GM12878 (cell line): ENCODE data around the gene ARHGAP22. TPM values are rescaled to one million over a fixed set of nuclear protein-coding genes. Genes with fewer than 3 reads are reported as not detected.

ENCODE experiments used
- ATAC-seq: fragments of 200-7000 bp; cut with Tn5 transposase; 3 replicates; pipeline ENCODE4 v1.9.1; 2020; ENCODE audit warnings: mild to moderate bottlenecking, moderate library complexity
- BruUV-seq: library from RNA; stranded (reverse); fragments of 400-500 nt; replicated peaks from 2 replicates; lab custom pipeline; 2021; lab: Mats Ljungman, UMichigan
- CTCF ChIA-PET: fragments of 300-600 bp; sonication (Branson Sonifier 250); formaldehyde crosslinking; extraction: SDS; loops from one replicate; lab custom pipeline; 2021; ENCODE audit warnings: inconsistent platforms; lab: Yijun Ruan, JAX
- POLR2A ChIA-PET: fragments of 350-600 bp; formaldehyde crosslinking; extraction: SDS; loops from one replicate; lab custom pipeline; 2021; ENCODE audit warnings: inconsistent platforms; lab: Charles Lee
- RAD21 ChIA-PET: fragments of 300-600 bp; sonication (Branson Sonifier 250); formaldehyde crosslinking; loops from one replicate; lab custom pipeline; 2023; ENCODE audit warnings: antibody characterized with exemption; ENCODE audit not compliant: unreplicated experiment; lab: Charles Lee
- SMC1A ChIA-PET: fragments of 300-600 bp; sonication (Branson Sonifier 250); formaldehyde crosslinking; loops from one replicate; lab custom pipeline; 2023; ENCODE audit not compliant: unreplicated experiment, uncharacterized antibody; lab: Charles Lee
- DNase-seq: peaks from one replicate; pipeline ENCODE4 v3.0.0-alpha.2; 2011; ENCODE audit warnings: low read depth, low spot score
- FAIRE-seq: peaks from 3 replicates; lab custom pipeline; 2011; peaks lifted over from hg19 to GRCh38; lab: Jason Lieb, UNC
- H2AFZ ChIP-seq: 2 replicates; pipeline ENCODE4 v1.6.0; 2011; ENCODE audit warnings: low read depth, low read length, control low read depth; ENCODE audit not compliant: control insufficient read depth
- H3K27ac ChIP-seq: 2 replicates; pipeline ENCODE4 v1.5.1; 2011; ENCODE audit warnings: control low read depth; ENCODE audit not compliant: control insufficient read depth, insufficient read depth
- H3K27me3 ChIP-seq, 2 experiments: replicated peaks in 1 of 2; 2 replicates each; pipeline versions ENCODE4 v1.6.0 to v1.6.1; 2011; ENCODE audit warnings: low read length in 1 of 2; ENCODE audit not compliant: control insufficient read depth in 2 of 2, insufficient read depth in 2 of 2
- H3K36me3 ChIP-seq, 2 experiments: 2 replicates each; pipeline ENCODE4 v1.5.1; 2011; ENCODE audit warnings: low read length in 1 of 2; ENCODE audit not compliant: control insufficient read depth in 2 of 2, insufficient read depth in 2 of 2
- H3K4me1 ChIP-seq: 2 replicates; pipeline ENCODE4 v1.6.1; 2011; ENCODE audit warnings: mild to moderate bottlenecking, low read length, moderate library complexity, mixed read lengths; ENCODE audit not compliant: control insufficient read depth, insufficient read depth
- H3K4me2 ChIP-seq: 2 replicates; pipeline ENCODE4 v1.6.0; 2011; ENCODE audit warnings: control low read depth; ENCODE audit not compliant: control insufficient read depth, insufficient read depth
- H3K4me3 ChIP-seq: fragments of 200-600 bp; sonication (generic); 2 replicates; pipeline ENCODE4 v1.5.1; 2016
- H3K79me2 ChIP-seq: 2 replicates; pipeline ENCODE4 v1.6.0; 2011; ENCODE audit warnings: low read length; ENCODE audit not compliant: control insufficient read depth, insufficient read depth
- H3K9ac ChIP-seq: 2 replicates; pipeline ENCODE4 v1.8.0; 2011; ENCODE audit warnings: low read length, control low read depth, mixed read lengths; ENCODE audit not compliant: control insufficient read depth, insufficient read depth
- H3K9me3 ChIP-seq: replicated peaks from 3 replicates; pipeline ENCODE4 v1.5.1; 2011; ENCODE audit warnings: mild to moderate bottlenecking, low read length; ENCODE audit not compliant: control insufficient read depth, insufficient read depth
- H4K20me1 ChIP-seq: 2 replicates; pipeline ENCODE4 v1.6.0; 2011; ENCODE audit not compliant: control insufficient read depth, insufficient read depth
- CBX3 ChIP-seq: fragments of 200-600 bp; sonication (generic); IDR thresholded peaks from 2 replicates; pipeline ENCODE4 v1.6.1; 2016; ENCODE audit warnings: low read depth, borderline replicate concordance
- POU2F2 ChIP-seq: IDR thresholded peaks from 3 replicates; pipeline ENCODE4 v1.6.1; 2011; ENCODE audit warnings: low read depth, mild to moderate bottlenecking, low read length, borderline replicate concordance
- ZNF622 ChIP-seq: fragments of 450-650 bp; IDR thresholded peaks from 2 replicates; pipeline ENCODE4 v1.6.1; 2017; ENCODE audit warnings: mild to moderate bottlenecking, inconsistent platforms
- WGBS: methylation state at CpG from one replicate; pipeline ENCODE4 v1.1.6; 2016; ENCODE audit warnings: low lambda C conversion rate; ENCODE audit not compliant: insufficient replicate concordance, insufficient coverage; ENCODE audit errors: missing lambda C conversion rate; 5-methylcytosine and 5-hydroxymethylcytosine counted together
- in situ Hi-C: fragments of 300-500 bp; cut with MboI; formaldehyde crosslinking; loops from 9 replicates; pipeline ENCODE4 v1.14.3; 2018; ENCODE audit warnings: mixed read lengths
- intact Hi-C: fragments of 100-400 bp; cut with micrococcal nuclease; formaldehyde crosslinking; loops from one replicate; pipeline ENCODE4 v1.14.2; 2022; ENCODE audit not compliant: unreplicated experiment
- polyA plus RNA-seq, 11 experiments: library from polyadenylated mRNA; depleted of rRNA in 4 of 11; unstranded in 6 of 11; stranded (reverse) in 5 of 11; fragments of >200 nt; fragmentation: Nextera tagmentation in 4 of 11; fragmentation: Illumina TruSeq in 1 of 11; extraction: Ambion mirVana in 4 of 11; extraction: Trizol in 1 of 11; gene quantifications; 1 replicate in 1 of 11; 2 replicates in 10 of 11; pipeline versions ENCODE4 v1.2.1 to v1.2.3, GENCODE V29; 2011 to 2016; ENCODE audit warnings: inconsistent platforms in 2 of 11, missing spikeins in 2 of 11, low read depth in 1 of 11
- total RNA-seq, 4 experiments: library from RNA; depleted of rRNA in 3 of 4; stranded (reverse); fragments of >200 nt in 3 of 4; fragmentation: Illumina TruSeq in 1 of 4; extraction: Trizol in 1 of 4; gene quantifications; 2 replicates each; pipeline versions ENCODE4 v1.2.1 to v1.2.3, GENCODE V29; 2013 to 2021
- TF ChIP-seq, protein P1 (sequence below): IDR thresholded peaks from 2 replicates; pipeline ENCODE4 v1.6.1; 2011; ENCODE audit warnings: low read depth, mild to moderate bottlenecking, low read length, moderate library complexity, borderline replicate concordance; ENCODE audit errors: extremely low read depth

ARHGAP22 gene
- total and polyA plus RNA-seq, 10 of the 15 experiments (the other 5 are each of a cell fraction or from before 2014, with no cell fraction given), result 0.07 to 0.61 (median 0.18) TPM; not detected in 5

GRCh38 chr10:48449501-48450232 lies 155.2 kb downstream of the ARHGAP22 start:
- FAIRE-seq (no peak), ATAC-seq (no peak), DNase-seq (no peak)
- in situ Hi-C loops (no loop called here), intact Hi-C loops (no loop called here)
- no peak for TF ChIP-seq CBX3
- TF ChIP-seq, protein P1, sequence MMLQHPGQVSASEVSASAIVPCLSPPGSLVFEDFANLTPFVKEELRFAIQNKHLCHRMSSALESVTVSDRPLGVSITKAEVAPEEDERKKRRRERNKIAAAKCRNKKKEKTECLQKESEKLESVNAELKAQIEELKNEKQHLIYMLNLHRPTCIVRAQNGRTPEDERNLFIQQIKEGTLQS, result no peak
- POLR2A ChIA-PET, result no interaction called here
- H2AFZ ChIP-seq, result no peak overlapping the region
- H3K79me2 ChIP-seq, result no peaks in the 10 kb centered on the region
- BruUV-seq, result no TSS peak
- H3K4me2 ChIP-seq, result no peak overlapping the region
- CTCF ChIA-PET, result no interaction called here
- H3K36me3 ChIP-seq, result no peaks in the 10 kb centered on the region
- 51% methylated on average over 19 of the region's 19 CpGs for WGBS
- no peaks in the 10 kb centered on the region; a peak in 1 of 4 replicates for H3K27me3 ChIP-seq
- H4K20me1 ChIP-seq, result no peaks in the 10 kb centered on the region
- H3K4me1 ChIP-seq, result no peaks in the 10 kb centered on the region
- RAD21 ChIA-PET, result no interaction called here
- H3K9me3 ChIP-seq, result no peaks in the 10 kb centered on the region
- SMC1A ChIA-PET, result no interaction called here
- H3K27ac ChIP-seq, result no peak overlapping the region
- no peak overlapping the region for H3K4me3 ChIP-seq
- H3K9ac ChIP-seq, result no peak overlapping the region

DNA sequence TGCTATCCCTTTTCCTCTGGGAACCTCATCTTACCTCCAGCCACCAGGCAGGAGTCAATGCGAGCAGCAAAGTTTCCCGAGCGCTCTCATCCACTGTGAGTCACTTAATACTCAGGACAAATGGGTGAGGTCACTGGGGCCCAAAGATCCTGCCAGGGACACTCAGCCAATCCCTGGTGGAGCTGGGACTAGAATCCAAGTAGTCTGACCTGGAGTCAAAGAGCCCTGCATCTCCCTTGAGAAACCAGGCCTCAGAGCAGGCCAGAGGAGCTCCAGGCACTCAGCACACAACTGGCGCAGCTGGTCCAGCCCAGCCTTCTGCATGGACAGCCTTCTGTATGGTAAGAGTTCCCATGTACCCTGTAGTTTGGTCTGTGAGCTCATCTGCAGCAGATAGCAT lies 156.1 kb downstream of the ARHGAP22 start:
- Histone ChIP-seq H3K4me3 (no peak overlapping the region), H3K9me3 (no peaks in the 10 kb centered on the region), H2AFZ (no peak overlapping the region), H3K4me2 (no peak overlapping the region), H3K27ac (no peak overlapping the region), H3K4me1 (no peaks in the 10 kb centered on the region), H4K20me1 (no peaks in the 10 kb centered on the region), H3K27me3 (no peaks in the 10 kb centered on the region; a peak in 1 of 4 replicates), H3K36me3 (no peaks in the 10 kb centered on the region), H3K9ac (no peak overlapping the region), H3K79me2 (no peaks in the 10 kb centered on the region)
- ChIA-PET RAD21 (no interaction called here), CTCF (no interaction called here), SMC1A (no interaction called here), POLR2A (no interaction called here)
- in situ Hi-C loops (no loop called here), intact Hi-C loops (no loop called here)
- no TSS peak for BruUV-seq
- 82% methylated on average over 4 of the region's 4 CpGs for whole genome bisulfite sequencing
- no peak for TF ChIP-seq ZNF622
- no peak for TF ChIP-seq POU2F2
- no peak for FAIRE-seq
- no peak for DNase-seq
- no peak for ATAC-seq
